Stimulated activated CD8-positive, alpha-beta memory T cell treated with anti-CD3 and anti-CD28 coated beads, Interleukin-4, amount 100 ng/mL, for 4 hours (primary cell): ENCODE data around the gene FKRP.

Experiments
- DNase-seq, 2 donors: peaks; one replicate each; pipeline ENCODE4 v3.0.0-alpha.2; 2020; ENCODE audit warnings: low read depth in 2 of 2, low spot score in 1 of 2

Gene FKRP

DNA sequence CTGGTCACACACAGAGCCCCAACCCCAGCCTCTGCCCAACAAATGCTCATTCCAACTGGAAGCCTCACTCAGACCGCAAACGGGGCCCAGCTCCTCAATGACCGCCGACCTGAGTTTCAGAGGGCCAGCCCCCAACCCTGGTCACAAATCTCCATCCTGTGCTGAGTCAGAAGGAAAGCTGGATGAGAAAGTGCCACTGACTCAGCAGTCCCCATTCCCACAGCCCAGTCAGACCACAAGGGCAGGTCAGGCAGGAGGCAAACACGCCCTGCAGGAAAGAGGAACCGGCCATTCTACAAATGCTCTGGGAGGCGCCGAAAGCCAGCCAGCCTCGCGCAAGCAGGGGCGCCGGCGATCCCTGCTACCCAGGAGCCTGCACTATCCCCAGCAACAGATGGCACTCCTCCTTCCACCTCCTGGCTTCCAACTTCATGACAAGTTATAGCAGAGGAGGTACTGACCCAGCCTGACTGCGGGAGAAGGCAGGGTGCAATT is 14.8 kb upstream of the FKRP start:
- DNase-seq, result no peak

DNA sequence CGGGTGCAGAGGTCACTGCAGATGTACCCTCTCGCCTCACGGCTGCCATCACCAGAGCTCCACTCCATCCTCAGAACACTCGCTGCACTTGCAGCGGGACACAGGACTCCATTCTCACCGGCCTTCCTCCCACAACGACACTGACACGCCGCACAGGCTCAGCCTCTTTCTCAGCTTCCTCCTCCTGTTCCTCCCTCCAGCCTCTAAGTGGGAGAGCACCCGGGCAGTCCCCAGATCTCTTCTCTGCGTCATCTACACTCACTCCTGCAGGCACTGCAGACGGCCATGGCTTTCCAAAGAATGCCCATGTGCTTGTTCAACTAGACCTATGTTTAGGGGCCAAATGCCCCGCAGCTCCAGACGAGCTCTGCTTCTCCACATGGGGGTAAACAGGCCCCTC is 14.3 kb upstream of the FKRP start:
- no peak for DNase-seq

- no peak for DNase-seq
Measured at GRCh38 chr19:46732172-46732938, 13.5 kb upstream of the FKRP start.

DNA sequence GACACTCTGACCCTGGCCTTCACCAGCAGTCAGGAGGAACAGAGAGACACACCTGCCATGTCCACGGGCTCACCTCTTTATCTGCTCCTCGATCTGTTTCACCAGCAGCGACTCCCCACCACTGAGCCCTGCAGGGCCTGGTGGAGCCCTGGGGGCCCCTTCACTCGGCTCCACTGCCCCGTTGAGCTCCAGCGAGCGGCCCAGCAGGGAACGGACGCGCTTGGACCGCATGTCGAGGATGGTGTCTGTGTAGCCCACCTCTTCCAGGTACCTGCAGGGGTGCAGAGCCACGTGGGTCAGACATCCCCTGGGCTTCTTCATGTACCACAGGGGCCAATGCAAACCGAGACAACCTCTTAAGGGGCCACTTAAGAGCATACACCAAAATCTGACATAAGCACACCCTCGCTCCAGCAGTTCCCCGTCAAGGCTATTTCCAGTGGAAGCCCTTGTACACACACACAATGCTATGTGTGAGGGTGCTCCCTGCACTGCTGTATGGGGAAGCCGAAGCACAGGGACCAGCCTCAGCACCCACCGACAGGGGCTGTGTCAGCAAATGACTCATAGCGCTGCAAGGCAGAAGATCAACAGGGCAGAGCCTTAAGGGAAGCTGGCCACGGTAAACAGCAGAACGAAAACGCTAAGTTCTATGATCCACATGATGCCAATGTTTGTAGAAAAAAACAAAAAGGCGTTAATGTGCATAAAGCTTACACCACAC is 12.7 kb upstream of the FKRP start:
- DNase-seq, result no peak

GRCh38 chr19:46733690-46734292 is 12.1 kb upstream of the FKRP start:
- DNase-seq, result no peak

- DNase-seq, result no peak
Measured at GRCh38 chr19:46736531-46737297, 9.1 kb upstream of the FKRP start.

GRCh38 chr19:46737298-46737654 is 8.6 kb upstream of the FKRP start:
- no peak for DNase-seq

GRCh38 chr19:46737761-46738171 is 8.1 kb upstream of the FKRP start:
- DNase-seq, result no peak

GRCh38 chr19:46739290-46739771 is 6.5 kb upstream of the FKRP start:
- DNase-seq, result no peak

GRCh38 chr19:46741447-46741846 is 4.4 kb upstream of the FKRP start:
- DNase-seq, result no peak

DNA sequence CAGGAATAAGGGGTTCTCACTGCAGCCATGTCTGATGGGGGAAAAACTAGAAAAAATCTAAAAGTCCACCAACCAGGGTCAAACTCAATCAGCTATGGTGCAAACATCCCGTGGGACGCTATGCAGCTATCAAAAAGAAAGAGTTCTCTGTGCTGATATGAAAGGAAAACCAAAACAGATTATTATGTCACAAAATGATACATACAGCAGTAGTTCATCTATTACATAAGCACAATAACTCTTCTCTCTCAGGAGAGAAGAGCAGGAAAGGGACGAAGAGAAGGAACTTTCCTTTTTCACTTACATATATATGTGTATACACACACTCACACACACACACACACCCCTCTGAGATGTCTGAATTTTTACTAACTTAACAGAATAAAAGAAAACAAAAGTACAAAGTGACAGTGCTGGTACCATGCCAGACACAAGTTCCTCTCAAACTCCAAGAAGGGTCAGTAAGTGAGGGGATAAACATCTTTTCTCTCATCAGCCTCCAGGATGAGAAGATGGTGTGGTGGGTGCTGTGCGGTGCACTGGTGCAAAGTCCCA is 2.9 kb upstream of the FKRP start:
- DNase-seq, result no peak

GRCh38 chr19:46744005-46744691 is 1.7 kb upstream of the FKRP start:
- DNase-seq, result no peak

DNA sequence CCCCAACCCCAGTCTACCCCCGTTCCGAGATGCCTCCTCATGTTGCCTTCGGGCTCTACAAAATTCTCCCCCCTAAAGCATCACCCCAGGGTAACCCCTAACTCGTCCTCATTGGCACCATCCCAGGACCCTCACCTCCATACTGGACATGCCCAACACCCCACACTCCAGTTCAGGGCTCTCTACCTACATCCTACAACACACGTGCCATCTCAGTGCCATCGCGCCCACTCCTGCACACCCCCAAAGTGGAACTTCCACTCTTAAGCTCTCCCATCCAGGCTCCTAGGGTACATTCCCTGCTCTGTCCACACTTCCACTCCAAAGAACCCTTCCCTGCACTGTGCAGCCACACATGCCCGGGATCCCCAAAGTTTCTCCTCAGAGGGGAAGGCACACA is 827 bp upstream of the FKRP start:
- DNase-seq, result no peak

DNA sequence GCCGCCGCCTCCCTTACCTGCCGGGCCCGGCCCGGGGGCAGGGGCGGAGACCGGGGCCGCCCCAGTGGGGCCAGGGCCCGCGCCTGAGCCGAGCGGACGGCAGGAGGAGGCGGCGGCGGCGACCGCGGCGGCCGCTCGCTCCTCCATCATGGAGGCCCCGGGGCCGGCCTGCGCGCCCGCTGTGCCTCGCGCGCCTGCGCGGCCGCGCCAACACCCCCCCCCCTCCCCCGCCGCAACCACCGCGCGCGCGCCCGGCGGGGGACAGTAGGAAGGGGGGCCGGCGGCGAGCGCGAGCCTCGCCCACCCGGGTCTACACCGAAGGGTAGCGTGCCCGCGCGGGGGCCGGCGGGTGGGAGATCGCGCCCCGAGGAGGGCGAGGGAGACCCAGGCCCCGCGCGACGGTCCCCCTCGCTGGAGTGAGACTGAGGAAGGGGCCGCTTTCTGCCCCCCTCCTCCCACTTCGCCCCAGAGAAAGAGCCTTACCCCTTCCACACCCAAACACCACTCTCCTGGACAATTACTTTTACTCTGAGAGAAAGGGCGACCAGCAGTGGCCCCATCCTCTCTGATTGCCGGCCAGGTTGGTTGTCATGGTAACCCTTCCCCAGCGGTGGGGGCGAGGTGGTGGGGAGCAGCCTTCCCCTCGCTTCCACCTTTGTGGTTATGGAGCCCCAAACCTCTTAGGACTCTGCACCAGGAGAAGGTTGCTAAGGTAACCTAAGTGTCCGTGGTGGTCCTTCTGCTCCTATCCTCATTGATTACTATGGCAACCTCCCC is 612 bp downstream of the FKRP start, which contains the start of gene STRN4:
STRN4 (minus strand) TSS at position 170 of the 777 bp plus-strand sequence; CDS start at position 150, 20 bp downstream.
- DNase-seq, result no peak

DNA sequence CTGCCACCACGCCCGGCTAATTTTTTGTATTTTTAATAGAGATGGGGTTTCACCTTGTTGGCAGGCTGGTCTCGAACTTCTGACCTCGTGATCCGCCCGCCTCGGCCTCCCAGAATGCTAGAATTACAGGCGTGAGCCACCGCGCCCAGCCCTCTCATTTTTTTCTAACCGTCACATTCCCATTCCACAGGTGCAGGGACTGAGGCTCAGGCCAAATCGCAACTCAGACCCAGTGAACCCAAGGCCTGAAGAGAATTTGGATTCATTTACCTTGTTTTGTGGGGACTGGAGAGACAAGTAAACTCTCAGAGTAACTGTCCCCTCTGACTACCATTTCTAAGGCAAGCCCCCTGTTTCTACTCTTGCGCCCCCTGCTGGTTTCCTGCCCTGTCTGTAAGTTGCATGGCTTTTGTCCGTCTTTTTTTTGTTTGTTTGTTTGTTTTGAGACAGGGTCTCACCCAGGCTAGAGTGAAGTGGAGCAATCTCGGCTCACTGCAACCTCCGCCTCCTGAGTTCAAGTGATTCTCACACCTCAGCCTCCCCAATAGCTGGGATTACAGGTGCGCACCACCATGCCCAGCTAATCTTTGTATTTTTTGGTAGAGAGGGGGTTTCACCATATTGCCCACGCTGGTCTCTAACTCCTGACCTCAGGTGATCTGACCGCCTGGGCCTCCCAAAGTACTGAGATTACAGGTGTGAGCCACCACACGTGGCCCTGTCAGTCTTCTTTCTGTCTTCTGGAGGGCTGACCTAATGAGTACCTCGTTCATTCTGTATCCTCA is 2.7 kb downstream of the FKRP start:
- peak; percentile 41 to 80 for DNase-seq

GRCh38 chr19:46753420-46754155 is 7.7 kb downstream of the FKRP start:
- DNase-seq, result peak in 1 of 2 donors; percentile 28

- DNase-seq, result no peak
Measured at GRCh38 chr19:46755077-46755852, 9.4 kb downstream of the FKRP start.
